ENCODE measurements around the gene LCNL1.
"Not testable (repeated sequence)": the region's sequence is repeated elsewhere in the genome, so short reads cannot be mapped to it uniquely, and the experiment has no call there.

Gene LCNL1

DNA sequence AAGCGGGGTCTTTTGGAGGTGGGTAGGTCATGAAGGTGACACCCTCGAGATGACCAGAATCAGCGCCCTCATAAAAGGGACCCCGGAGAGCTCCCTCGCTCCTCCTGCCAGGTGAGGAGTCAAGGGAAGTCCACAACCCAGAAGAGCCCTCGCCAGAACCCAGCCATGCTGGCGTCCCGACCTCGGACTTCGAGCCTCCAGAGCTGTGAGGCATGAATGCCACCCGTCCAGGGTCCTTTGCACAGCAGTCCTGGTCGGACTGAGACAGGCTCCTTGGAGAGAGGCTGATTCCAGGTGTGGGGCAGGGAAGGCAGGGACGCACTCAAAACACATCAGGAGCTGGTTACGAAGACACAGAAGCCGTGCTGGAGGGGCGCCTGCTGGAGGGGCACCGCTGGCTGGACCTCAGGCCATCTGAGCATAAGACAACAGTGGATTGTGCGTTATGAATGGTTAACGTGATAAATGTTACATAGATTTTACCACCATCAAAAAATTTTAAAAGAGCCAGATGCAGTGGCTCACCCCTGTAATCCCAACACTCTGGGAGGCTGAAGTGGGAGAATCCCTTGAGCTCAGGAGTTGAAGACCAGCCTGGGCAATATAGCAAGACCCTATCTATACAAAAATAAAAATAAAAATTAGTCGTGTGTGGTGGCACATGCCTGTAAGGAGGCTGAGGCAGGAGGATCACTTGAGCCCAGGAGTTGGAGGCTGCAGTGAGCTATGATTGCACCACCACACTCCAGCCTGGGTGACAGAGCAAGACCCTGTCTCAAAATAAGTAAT lies 19.3 kb downstream of the LCNL1 start:
- no peak overlapping the region for H3K4me3 ChIP-seq (ENCODE audit: low read depth, low read length)
- no peak for DNase-seq (ENCODE audit: low read depth)
- TF ChIP-seq, protein P1, sequence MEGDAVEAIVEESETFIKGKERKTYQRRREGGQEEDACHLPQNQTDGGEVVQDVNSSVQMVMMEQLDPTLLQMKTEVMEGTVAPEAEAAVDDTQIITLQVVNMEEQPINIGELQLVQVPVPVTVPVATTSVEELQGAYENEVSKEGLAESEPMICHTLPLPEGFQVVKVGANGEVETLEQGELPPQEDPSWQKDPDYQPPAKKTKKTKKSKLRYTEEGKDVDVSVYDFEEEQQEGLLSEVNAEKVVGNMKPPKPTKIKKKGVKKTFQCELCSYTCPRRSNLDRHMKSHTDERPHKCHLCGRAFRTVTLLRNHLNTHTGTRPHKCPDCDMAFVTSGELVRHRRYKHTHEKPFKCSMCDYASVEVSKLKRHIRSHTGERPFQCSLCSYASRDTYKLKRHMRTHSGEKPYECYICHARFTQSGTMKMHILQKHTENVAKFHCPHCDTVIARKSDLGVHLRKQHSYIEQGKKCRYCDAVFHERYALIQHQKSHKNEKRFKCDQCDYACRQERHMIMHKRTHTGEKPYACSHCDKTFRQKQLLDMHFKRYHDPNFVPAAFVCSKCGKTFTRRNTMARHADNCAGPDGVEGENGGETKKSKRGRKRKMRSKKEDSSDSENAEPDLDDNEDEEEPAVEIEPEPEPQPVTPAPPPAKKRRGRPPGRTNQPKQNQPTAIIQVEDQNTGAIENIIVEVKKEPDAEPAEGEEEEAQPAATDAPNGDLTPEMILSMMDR (IDR thresholded peaks at IDR 0.05; ENCODE audit: low read depth, low read length, missing control alignments): no peak

GRCh38 chr9:137002646-137003041 lies 19.9 kb downstream of the LCNL1 start:
- DNase-seq (ENCODE audit: low read depth): no peak
- H3K4me3 ChIP-seq (ENCODE audit: low read depth, low read length): no peak overlapping the region
- TF ChIP-seq, protein P1 (IDR thresholded peaks at IDR 0.05; ENCODE audit: low read depth, low read length, missing control alignments): no peak

- not testable (repeated sequence) for DNase-seq (ENCODE audit: low read depth); H3K4me3 ChIP-seq (ENCODE audit: low read depth, low read length)
- TF ChIP-seq, protein P1 (IDR thresholded peaks at IDR 0.05; ENCODE audit: low read depth, low read length, missing control alignments): peak; percentile 28
These were observed 21.5 kb downstream of the LCNL1 start for GRCh38 chr9:137004285-137004684.

DNA sequence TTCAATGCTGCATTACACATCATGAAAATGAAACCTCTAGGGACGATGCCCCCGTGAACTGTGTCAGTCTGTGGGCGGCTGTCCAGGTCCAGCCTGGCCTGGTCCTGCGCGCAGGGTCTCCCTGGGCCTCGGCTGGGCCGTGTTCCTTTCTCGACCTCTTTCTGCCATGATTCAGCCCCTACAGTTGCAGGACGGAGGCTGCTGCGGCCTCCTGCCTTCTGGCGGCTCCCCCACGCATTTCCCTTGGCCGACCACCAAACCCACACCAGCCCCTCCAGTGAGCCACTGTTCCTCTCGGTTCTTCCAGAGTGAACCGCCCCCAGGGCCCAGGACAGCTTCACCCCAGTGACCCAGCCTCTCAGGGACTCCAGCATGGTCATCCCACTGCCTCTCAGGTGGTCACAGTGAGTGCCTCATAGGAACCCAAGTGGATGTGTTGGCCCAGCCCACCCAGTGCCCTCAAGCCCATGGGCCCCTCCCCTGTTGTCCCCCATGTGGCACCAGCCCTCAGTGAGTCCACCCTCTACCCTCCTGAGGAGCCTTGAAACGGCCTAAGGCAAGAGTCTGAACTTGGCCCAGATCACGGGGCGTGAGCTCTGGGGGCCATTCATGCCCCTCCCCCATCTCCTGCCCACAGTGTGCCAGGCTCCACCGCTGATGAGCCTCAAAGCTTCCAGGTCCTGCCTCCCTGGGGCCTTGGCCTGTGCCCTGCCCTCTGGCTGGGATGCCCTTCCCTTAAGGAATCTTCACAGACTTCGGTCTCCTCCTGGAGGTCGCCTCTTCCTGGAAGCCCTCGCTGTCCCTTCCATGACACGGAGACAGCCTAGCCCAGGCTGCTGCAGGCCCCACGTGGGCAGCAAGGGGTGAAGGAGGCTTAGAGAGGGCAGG lies 23.6 kb downstream of the LCNL1 start:
- TF ChIP-seq, protein P1 (IDR thresholded peaks at IDR 0.05; ENCODE audit: low read depth, low read length, missing control alignments): no peak
- no peak overlapping the region for H3K4me3 ChIP-seq (ENCODE audit: low read depth, low read length)
- no peak for DNase-seq (ENCODE audit: low read depth)

DNA sequence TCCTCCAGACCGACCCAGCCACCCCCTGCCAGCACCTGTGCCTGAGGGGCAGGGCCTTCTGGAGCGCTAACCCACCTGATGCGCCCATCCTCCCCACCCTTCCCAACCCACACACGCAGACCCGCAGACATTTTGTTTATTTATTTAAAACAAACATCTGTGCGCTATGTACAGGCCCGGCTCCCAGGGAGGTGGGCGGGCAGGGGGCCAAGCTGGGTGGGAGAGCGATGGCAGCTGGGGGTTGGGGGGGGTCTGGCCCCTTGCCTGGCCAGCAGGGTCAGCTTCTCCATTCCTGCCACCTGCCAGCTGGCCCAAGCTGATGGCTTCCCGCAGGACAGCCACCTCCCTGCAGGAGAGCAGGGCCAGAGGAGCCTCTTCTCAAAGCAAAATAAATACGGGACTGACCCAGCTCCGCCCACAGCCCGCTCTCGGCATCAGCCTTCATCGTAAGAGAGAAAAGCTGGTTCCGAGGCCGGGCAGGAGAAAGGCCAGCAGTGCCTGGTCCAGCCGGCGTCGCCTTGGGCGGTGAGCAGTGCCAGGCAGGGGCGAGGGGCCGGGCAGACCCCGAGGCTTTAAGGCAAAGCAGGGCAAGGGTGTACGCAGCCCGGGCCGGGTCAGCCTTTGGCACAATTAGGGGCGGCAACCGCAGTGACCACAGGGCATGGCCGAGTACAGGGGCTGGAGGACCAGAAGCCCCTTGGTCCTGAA lies 24.5 kb downstream of the LCNL1 start:
- DNase-seq (ENCODE audit: low read depth): no peak
- no peak overlapping the region for H3K4me3 ChIP-seq (ENCODE audit: low read depth, low read length)
- TF ChIP-seq, protein P1 (IDR thresholded peaks at IDR 0.05; ENCODE audit: low read depth, low read length, missing control alignments): no peak

DNA sequence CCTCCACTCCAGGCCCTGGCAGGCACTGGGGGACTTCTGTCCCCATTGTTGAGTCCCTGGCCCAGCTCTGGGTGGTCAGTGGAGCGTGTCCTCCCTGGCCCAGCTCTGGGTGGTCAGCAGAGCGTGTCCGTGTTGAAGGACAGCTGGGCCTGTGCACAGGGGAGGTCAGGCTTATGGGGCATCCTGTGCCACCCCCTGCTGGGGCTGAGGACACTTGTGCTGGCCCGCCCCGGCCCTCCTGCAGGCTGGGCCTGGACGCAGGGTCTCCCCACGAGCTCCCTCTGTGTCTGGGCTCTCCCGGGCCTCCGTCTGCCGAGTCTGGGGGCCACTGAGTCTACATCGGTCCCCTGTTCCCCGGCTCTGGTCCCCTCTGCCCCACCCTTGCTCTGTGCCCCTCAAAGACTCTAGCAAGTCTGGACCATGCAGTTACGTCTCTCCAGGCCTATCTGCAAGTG lies 25.1 kb downstream of the LCNL1 start:
- TF ChIP-seq, protein P1 (IDR thresholded peaks at IDR 0.05; ENCODE audit: low read depth, low read length, missing control alignments): no peak
- no peak for DNase-seq (ENCODE audit: low read depth)
- no peak overlapping the region for H3K4me3 ChIP-seq (ENCODE audit: low read depth, low read length)
